Left colon (tissue), 2 donors: Measurements from ENCODE around the gene TSPAN11. TPM values are rescaled to one million over a fixed set of nuclear protein-coding genes. Genes with fewer than 3 reads are reported as not detected.

Source experiments
- ATAC-seq: fragments of 200-7000 bp; cut with Tn5 transposase; one replicate; pipeline ENCODE4 v1.9.1; 2020; ENCODE audit warnings: mild to moderate bottlenecking, moderate library complexity
- DNase-seq, 2 donors: peaks; one replicate each; pipeline ENCODE4 v3.0.0-alpha.2; 2020
- intact Hi-C, 2 donors: fragments of 100-400 bp; cut with DNase I in 1 of 2; cut with micrococcal nuclease in 1 of 2; formaldehyde crosslinking; loops; one replicate each; pipeline versions ENCODE4 v1.11.2 to v1.14.0; 2022; cut with DNase I, micrococcal nuclease
- total RNA-seq, 2 donors: library from RNA; stranded (reverse); fragmentation: NEBNext Ultra II Directional; extraction: Animal tissue kit (Norgen Biotek cat#: 25700); gene quantifications; one replicate each; pipeline ENCODE4 v1.2.1, GENCODE V29; 2021
- donor health status: DM: no; HTN: no; CAD: no.
- donor health status: DM: yes; HTN: yes; CAD: no.

TSPAN11 gene
- total RNA-seq, 2 donors from 2014 or later: 2.7 to 4.6 TPM

DNA sequence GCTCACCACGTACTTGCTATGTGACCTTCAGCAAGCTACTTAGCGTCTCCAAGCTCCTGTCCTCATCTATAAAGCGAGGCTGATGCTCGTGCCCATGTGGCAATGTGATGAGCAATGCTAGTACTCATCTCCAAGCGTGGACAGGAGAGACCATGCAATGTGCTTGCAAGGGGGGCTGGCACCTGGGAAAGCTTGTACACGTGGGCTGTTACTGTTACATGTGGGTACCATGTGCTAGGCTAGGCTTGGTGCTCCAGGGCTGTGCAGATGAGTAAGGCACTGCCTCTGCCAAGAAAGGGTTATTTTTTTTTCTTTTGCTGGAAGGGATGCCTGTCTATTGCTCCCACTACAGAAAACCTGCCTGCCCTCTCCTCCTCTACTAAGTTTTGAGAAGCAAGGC is 46.6 kb downstream of the TSPAN11 start:
- no peak for DNase-seq
- no peak for ATAC-seq
- intact Hi-C loops: no loop called here

DNA sequence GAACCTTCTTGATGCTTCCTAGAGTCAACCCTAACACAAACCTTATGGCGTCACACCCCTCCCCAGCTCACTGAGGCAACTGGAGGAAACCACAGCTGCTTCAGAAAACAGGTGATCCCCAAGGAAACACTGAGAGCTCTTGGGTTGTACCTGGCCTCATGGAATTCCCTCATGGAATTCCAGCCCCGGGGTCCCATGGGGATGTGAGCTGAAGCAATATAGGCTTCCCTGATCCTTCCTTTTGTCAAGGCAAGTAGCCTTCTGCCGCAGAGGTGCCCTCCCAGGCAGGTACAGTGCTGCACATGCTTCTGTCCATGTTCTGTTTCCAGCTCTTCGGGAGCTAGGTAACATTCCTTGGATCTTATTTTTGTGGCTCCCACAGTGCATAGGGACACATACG is 47.3 kb downstream of the TSPAN11 start:
- no peak for ATAC-seq
- DNase-seq: no peak
- intact Hi-C loops: no loop called here

DNA sequence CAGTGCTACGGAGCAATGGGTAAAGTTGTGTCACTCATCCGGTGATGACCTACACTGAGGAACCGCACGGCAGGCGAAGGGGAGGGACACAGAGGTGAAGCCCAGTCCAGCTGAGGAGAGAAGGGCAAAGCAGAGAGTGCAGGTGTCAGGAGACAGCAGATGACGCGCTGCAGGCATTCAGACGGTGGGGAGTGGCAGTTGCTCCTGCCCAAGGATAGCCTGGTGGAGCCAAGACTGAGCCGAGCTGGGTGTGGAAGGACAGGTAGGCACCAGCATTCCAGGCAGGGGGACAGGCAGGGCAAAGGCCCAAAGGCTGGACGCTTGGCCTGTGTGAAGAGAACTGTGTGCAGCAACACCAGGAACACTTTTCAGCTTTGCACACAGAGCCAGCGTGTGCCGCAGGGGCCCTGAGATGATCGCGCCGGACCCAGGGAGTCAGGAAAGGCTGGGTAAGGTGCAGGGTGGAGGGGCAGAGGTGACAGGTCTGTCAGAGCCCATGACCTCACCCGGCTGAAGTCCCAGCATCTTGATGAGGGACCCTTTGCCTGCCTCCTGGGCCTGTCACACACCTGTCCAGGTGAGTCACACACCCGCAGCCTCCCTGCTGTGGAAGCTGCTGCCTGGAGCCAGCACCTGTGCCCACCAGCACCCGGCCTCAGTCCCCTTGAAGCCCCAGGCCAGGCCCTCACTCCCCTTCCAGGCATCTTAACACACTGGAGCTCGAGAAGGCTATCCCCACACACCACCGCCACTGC is 48.4 kb downstream of the TSPAN11 start:
- DNase-seq (no peak), ATAC-seq (no peak)
- intact Hi-C loops: no loop called here

DNA sequence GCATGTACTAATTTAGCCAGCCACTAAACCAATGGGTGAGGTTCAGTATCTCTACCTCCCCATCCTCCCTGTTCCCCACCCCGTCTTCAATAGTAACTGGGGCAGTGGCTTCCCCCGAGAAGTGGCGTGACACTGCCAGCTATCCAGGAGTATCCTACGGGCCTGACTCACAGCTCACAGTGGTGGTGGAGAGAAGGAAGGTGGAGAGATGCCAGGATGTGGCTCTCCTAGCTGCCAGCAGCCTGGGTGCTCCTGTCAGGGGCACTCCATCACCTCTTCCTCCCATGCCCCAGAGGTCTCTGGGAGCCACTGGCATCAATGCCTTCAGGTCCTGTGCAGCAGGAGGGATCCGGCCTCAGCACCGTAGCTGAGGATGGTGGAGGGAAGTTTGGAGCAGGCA is 49.0 kb downstream of the TSPAN11 start:
- DNase-seq (no peak), ATAC-seq (no peak)
- intact Hi-C loops: no loop called here

DNA sequence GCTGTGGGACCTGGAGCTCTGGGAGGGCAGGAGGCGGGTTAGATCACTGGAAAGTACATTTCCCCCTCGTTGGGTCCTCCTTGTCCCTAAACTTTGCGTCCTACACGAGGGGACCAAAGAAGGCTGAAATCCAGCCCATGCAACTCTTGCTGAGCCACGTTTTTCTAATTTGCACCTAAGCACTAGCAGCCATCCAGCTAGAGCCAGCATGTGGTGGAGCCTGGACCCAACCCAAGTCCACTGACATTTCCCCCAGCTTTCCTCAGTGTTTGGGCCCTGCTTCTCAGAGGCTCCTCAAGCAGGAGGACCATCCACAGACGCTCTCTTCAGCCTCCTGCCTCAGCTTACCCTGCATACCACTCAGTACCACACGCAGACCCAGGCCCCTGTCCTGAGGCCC is 49.7 kb downstream of the TSPAN11 start:
- no peak for DNase-seq
- intact Hi-C loops: no loop called here
- ATAC-seq: no peak

DNA sequence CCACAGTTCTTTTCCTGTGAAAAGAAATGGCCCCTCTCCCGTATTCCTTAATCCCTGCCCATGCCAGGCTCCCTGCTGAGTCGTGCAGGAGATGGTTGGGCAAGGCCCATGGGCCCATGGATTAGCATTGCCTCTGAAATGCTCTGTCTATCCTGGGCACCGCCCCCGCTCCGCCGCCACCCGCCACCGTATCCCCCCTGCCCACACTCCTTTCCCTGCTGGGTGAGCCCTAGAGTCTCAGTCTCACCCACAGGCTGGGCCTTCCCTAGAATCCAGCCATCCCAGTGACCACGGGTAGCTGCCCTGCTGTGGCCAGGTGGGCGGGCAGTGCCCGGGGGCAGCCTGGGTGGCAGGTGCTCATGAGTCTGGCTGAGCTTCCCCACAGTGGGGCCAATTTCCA is 50.6 kb downstream of the TSPAN11 start:
- no peak for ATAC-seq
- intact Hi-C loops: no loop called here
- no peak for DNase-seq

DNA sequence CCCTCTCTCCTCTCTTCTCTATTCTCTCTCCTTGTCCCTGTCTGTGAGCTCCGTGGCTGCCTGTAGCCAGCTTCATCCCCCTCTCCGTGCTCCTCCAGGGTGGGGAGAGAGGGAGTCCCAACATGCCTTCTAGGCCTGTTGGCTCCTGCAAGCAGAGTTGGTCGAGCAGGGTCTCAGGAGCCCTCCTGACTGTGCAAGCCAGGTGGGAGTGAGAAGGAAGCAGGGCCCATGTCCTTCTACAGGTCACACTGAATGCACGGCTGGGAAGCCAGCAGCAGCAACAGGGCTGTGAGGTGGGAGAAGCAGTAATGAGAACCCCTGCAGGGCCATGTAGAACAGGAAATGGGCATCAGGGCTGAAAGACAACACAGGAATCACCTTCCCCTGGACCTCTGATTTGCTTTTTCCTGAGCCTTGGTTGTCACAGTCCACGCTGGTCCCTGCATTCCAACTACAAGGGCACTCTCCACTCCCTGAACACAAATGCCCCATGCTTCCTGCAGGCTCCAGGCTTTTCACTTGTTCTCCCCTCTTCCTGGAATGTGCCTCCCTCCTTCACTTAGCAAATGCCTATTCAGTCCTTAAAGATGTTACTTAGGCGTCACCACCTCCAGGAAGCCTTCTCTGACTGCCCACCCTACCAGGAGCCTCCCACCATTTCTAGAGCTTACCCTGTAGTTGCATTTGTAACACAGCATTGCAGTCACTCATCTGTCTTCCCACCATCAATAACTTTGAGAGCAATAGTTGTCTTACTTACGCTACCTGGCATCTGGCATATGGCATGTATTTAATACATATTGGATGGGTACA is 51.2 kb downstream of the TSPAN11 start:
- no peak for ATAC-seq
- no peak for DNase-seq
- intact Hi-C loops: no loop called here

DNA sequence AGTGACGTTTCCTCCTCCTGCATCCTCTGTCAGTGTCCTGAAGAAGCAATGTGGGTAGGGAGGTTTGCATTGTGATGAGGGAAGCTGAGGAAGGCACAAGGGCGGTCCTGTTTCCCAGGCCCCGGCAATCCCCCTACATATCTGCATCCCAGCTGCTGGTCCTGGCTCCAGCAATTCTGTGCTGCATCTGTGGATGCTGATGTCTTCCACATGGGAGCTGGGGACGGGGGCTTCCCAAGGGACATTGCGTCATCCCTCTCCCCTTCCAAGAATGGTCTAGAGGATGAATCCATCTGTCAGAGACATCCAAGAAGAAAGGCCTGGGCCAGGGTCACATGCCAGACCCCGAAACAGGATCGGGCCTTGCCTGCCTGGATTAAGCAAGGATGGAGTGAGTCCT is 52.1 kb downstream of the TSPAN11 start:
- no peak for ATAC-seq
- peak in 1 of 2 donors; percentile 20 for DNase-seq
- intact Hi-C loops: no loop called here

DNA sequence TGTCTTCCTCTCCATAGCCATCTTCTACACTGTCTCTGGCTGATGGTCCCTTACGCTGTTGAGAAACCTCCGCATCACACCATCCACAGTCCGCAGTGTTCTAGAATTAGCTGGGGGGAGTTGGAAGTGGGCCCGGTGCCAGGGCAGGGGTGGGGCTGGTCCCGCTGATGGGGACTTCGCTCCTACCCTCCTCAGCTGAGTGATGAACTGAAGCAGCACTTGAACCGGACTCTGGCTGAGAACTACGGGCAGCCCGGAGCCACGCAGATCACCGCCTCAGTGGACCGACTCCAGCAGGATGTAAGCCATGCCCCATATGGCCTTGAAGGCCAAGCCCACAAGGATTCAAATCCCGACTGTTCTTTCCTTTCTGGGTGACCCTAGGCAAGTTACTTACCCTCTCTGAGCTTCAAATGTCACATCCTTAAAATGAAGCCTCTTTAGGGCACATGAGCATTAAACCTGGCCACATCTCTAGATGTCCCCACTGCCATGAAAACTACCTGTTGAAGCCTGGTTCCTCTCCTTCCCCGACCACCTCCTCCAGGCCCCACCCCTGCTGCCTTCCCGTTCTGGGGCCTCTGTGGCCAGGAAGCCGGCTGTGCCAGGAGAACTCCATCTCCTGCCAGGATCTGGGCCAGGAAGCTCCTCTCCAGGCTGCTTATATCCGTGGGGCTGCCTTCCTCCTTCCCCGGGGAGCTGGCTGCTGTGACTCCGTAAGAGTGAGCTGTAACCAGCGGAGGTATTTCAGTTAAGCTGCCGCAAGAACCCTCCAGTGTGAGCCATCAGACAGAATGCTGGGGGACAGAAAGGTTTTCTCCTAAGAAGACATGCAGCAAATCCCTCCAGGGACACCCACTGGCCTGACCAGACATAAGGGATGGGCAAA is 53.1 kb downstream of the TSPAN11 start:
- ATAC-seq (no peak), DNase-seq (no peak)
- intact Hi-C loops: loop anchor here in 1 of 2 donors (10.0 kb wide), 1 partner anchor 135 kb away; no protein-coding TSS in a partner anchor

DNA sequence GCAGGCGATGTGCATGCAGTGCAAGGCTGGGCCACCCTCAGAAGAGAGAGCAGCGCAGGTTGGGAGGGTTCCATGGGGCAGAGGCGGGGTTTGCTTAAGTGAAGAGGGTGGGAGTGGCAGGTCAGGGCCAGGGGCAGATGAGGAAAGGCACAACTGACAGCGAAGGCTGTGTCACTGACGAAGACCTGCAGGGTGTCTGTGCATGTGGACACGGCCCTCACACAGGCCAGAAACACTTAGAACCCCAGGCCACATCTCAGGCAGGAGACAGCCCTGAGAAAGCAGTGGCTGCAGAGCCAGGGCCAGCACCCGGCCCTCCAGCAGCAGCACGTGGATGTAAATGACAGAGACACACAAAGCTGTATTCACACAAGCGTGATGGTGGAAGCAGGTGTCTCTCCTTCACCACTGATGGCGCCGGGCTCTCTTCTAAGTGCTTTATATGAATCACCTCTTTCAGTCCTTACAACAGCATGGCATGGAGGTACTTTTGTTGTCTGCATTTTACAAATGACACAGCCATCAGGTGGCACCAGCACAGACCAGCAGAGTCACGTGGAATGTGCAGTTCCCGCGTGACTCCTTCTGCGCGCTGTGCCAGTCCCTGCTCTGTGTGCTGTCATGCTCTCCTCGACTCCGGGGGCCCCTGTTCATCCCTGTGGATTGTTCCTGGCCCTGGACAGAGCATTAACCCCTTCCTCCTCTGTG is 54.6 kb downstream of the TSPAN11 start:
- DNase-seq: no peak
- intact Hi-C loops: loop anchor here in 1 of 2 donors (10.0 kb wide), 1 partner anchor 136 kb away; no protein-coding TSS in a partner anchor
- no peak for ATAC-seq

DNA sequence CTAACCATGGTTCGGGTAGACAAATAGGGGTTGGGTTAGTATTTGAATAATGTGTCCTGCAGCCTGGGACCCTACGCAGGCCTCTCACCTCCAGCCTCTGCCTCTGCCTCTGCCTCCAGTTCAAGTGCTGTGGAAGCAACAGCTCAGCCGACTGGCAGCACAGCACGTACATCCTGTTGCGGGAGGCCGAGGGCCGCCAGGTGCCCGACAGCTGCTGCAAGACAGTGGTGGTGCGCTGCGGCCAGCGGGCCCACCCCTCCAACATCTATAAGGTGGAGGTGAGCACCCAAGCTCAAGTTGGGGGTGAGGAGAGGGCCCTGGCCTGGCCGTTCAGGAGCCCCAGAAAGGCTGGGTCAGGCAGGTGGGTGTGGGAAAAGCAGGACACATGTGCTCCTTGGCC is 55.9 kb downstream of the TSPAN11 start:
- DNase-seq (no peak), ATAC-seq (no peak)
- intact Hi-C loops: loop anchor here in 1 of 2 donors (10.0 kb wide), 1 partner anchor 138 kb away; no protein-coding TSS in a partner anchor

DNA sequence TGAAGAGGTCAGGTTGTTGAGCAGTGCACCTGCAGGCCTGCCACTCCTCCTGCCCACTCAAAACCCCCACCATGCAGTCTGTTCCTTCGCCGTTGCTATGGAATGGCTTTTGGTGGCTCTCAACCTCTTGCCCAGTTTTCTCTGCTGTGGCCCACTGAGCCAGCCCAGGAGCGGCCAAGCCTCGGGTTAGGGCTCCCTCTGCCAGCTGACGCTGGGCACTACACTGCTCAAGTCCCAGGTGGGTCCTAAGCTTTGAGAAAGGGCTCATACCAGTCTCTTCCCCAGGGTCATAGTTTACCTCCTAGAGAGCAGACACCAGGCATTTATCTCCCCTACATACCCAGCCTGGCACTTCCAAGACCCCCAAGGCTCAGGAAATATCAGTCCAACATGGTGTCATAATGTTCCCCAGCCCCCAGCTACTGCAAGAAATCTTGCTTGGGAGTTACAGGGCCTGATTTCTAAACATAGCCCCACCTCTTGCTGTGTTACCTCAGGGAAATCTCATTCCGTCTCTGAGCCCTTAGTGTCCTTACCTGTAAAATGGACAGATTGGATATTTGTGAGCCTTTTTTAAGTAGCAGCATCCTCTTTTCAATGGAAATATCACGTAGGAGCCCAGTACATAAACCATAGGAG is 59.4 kb downstream of the TSPAN11 start:
- intact Hi-C loops: loop anchor here in 1 of 2 donors (10.0 kb wide), 1 partner anchor 141 kb away; no protein-coding TSS in a partner anchor

DNA sequence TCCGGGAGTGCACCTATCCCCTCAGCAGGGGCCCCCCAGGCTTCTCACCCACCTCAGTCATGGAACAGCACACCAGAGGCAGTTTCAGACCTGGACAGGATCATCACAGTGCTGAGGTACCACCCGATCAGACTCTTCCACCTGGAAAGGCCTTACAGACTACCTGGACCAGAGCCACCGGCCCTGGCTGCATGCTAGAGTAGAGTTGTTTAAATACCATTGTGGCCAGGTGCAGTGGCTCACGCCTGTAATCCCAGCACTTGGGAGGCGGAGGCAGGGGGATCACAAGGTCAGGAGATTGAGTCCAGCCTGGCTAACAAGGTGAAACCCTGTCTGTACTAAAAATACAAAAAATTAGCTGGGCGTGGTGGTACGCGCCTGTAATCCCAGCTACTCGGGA is 61.5 kb downstream of the TSPAN11 start:
- ATAC-seq (no peak), DNase-seq (no peak)
- intact Hi-C loops: loop anchor here in 1 of 2 donors (10.0 kb wide), 1 partner anchor 143 kb away; no protein-coding TSS in a partner anchor

More for the DNA sequence above, 59.4 kb downstream of the TSPAN11 start:
- peak in 1 of 2 donors; percentile 35 for DNase-seq
- peak; percentile 60 for ATAC-seq

DNA sequence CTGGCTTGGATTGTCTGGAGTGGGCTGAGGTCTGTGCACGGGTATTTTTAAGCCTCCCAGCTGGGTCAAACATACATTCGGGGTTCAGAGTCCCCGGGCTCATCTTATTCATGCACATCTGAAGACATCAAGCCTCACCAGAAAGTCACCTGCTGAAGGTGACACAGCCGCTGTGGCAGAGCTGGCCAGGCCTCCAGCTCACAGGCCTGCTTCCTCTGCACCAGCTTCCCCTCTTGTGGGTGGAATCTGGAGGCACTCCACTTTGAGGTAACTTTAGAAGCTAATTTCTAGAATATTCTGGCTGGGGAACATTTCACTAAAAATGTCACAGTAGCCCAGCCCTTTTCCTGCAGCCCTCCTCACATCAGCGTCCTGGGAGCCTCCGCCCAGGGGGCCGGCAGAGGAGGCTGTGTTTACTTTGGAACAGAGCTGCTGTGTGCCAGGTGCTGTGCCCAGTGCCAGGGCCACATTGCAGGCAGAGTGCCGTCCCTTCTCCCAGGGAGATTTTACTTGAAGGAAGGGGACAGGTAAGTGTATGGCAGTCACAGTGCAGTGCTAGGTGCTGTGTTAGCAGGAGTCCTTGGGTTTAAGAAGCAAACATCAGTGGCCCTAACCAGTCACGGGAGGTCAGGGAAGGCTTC is 62.2 kb downstream of the TSPAN11 start:
- intact Hi-C loops: loop anchor here in 1 of 2 donors (10.0 kb wide), 1 partner anchor 144 kb away; no protein-coding TSS in a partner anchor
- DNase-seq (peak in 1 of 2 donors; percentile 45), ATAC-seq (peak; percentile 88)

DNA sequence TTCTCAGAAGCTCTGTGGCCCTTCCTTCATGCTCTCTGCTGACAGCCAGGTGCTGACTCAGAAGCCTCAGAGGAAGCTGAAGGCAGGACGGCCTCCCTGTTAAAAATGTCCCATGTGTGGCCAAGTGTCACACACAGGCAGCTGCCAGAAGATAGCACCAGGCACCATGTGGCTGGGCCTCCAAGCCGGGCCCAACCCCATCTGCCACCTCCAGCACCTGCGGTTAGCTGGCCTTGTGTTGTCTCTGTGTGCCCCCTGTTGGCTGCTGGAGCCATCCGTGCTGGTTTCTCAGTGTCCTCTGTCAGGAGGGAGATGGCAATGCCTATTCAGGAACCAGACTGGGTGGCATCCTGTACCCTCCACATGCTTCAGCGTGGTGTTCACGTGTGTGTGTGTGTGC is 63.2 kb downstream of the TSPAN11 start:
- intact Hi-C loops: loop anchor here in 1 of 2 donors (10.0 kb wide), 1 partner anchor 145 kb away; no protein-coding TSS in a partner anchor
- DNase-seq (peak; percentile 37 to 48), ATAC-seq (peak; percentile 68)

DNA sequence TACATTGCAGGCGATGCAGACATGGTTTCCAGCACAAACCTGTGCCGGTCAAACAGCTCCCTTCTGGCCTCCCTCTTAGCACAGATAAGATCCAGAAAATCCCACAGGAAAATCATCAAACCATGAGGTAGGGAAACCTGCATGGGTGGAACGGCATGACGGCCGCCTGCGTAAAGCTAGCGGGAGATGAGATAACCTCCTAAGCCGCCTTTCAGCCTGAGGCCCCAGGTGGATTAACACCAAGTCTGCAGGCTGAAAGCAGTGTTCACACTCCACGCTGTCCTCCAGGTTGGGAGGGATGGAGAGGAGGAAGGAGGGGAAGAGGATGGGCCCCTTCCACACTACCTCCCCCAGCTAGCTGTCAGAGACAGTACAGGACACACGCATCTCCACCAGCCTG is 63.8 kb downstream of the TSPAN11 start:
- no peak for ATAC-seq
- intact Hi-C loops: no loop called here
- DNase-seq: no peak

DNA sequence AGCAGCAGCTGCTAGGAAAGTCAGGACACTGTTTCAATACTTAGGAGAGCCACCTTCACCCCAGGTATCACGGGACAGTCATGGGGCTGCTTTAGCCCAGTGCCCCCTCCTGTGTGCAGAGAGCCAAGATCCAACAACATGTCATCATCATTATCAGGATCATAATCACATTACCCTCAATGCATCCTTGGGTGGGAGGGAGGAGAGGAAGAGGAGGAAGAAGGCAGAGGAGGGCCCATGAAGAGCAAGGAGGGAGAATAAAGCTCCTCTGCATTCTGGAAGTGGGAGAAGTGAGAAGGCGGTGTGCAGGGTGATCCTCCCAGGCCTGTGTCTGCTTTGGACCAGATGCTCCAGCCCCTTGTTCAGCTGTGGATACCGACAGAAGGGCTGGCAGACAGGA is 64.2 kb downstream of the TSPAN11 start:
- ATAC-seq (no peak), DNase-seq (no peak)
- intact Hi-C loops: no loop called here
